Endothelial cell of hepatic sinusoid (primary cell): ENCODE data around the gene LYZL4.

Experiments
- in situ Hi-C: cut with HindIII; loops from 2 replicates; pipeline ENCODE4 v1.10.0; 2017; ENCODE audit warnings: low sequenced_read_pairs

The LYZL4 gene

DNA sequence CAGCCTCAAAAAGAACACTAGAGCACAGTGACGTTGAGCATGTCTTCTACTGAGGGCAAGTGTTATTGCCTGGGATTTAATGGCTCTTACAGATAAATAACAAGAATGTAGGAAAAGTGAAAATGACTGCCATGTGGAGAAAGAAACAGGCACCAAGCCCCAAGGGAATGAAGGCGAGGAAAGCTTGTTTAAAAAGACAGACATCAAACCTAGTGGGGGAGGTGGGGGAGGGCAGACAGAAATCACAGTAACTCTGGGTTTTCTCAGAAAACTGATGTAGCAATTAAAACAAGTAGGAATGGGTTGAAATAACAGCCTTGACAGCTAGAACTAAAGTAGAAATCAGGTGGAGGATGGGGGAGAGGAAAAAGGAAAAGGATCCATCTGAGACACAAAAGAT lies 18.4 kb upstream of the LYZL4 start:
- in situ Hi-C loops, result loop anchor here (5.0 to 10.0 kb wide), 3 partner anchors 82 to 157 kb away; no protein-coding TSS in a partner anchor

DNA sequence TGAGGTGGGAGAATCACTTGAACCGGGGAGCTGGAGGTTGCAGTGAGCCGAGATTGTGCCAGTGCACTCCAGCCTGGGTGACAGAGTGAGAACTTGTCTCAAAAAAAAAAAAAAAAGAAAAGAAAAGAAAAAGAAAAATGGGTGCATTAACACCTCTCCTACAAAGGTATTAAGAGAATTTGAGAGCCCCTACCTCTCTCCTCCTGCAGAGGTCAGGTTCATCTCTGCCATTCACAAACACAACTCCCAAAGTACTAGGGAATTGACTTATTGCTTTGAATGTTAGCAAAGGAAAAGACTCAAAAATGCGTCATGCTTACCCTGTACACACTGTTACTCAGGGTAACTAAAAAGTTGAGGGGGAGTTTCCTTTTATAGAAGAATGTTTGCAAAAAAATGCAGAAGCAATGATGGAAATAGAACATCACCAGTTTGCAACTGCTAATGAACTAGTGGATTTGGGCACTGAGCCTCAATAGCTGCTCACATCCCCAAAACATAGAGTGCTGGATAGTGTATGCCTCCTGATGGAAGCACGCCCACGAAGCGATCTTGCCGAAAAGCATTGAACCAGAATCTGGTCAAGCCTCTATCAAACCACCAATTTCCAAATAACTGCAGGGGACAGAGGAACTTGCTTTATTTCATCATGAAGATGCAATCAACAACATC lies 15.5 kb upstream of the LYZL4 start:
- in situ Hi-C loops, result loop anchor here (5.0 to 10.0 kb wide), 3 partner anchors 79 to 154 kb away; no protein-coding TSS in a partner anchor

DNA sequence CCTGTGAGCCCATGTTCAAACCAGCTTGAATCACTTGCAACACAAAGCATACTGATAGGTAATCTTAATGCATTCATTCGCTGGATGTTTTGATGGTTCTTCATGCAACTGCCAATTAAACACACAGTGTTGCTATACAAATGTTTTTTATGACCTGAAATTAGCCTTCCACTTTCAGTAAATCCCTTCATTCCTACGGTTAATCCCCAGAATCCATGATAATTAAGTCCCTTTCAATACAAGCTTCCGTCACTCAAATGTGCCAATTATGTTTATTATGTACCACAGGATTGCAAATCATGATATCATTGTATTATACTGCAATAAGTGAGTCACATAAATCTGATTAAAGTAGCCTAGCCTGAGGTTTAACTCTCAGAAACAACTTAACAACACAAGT lies 14.5 kb upstream of the LYZL4 start:
- in situ Hi-C loops, result loop anchor here (5.0 to 10.0 kb wide), 3 partner anchors 78 to 153 kb away; no protein-coding TSS in a partner anchor

DNA sequence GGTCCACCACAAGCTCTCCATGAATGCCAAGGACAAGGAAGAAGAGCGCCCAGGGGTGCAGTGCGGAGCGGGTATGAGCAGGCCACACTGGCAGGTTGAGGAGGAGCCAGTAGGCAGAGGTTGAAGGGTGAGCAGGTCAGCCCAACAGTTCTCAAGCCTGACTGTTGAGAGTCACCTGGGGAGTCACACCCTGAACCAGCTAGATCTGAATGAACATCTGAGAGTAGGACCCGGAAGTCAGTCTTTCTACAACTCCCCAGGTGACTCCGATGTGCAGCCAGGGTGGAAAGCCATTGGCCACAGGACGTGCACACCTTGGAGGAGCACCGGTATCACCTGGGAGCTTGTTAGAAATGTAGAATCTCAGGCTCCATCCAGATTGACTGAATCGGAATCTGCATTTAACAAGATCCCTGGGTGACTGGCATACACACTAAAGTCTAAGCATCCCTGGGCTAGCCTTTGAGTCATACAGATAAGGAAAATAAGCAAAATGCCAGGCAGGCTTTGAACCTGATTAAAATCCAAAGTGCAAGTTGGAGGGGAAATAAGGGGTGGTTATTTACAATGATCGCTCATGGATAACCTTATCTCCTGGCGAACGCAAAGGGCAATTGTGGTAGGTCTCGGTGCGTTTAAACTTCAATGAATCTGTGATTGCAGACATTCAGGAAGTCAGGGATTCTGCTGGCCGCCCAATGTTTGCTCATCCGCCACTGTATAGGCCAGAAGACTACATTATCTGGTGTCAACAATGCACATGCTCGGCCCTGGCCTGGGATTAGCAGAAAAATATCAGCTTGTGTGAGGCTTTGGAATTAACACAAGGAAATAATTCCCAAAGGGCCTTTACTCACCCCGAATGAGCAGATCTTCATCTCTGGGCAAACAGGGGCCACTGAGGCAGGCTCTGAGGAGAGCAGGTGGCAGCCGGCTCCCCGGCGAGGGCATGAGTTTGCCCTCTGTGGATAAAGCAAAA lies 11.7 kb upstream of the LYZL4 start:
- in situ Hi-C loops, result loop anchor here (10.0 kb wide), 1 partner anchor 93 kb away; no protein-coding TSS in a partner anchor

DNA sequence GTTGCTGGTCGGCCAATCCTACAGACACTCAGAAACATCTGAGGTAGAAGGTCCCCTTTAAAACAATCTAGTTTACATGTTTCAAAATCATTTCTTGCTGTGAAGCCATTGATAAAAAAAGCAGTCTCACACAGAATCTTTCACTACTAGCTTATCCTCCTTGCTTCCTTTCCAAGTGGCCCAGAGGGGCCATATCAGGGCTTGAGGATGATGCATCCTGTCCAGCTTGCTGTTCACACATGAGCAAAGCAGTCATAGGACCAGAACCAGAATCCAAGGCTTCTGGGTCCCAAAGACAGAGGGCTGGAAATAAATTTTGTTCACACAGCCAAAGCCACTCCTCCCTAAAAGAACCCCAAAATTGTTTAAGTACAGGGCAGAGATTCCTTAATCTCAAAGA lies 9.2 kb upstream of the LYZL4 start:
- in situ Hi-C loops, result no loop called here

DNA sequence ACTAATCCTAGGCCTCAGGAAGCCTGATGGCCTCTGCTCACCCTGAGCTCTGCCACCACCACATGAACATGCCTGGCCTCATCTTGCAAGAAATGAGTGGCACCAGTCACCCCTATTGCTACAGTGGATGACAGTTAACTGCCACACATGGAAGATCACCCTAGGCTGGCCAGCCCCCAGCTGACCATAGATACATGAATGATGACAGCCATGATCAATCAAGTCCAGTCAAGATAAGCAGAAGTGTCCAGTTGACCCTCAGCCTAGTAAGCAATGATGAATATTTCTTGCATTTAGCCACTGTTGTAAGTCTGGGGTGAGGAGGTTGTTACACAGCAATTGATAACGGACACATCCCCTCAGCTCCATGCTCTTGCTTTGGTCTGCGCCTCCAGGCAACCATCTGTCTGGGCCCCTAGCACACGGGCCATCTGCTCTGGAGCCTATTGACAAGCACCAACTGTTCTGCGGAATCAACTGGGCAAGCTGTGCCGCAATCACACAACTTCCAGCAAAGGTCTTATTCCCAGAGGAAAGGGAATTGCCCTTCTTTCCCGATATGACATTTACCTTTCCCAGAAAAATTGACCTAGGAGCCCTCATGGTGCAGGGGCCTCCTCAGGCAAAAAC lies 2.2 kb upstream of the LYZL4 start:
- in situ Hi-C loops, result no loop called here

DNA sequence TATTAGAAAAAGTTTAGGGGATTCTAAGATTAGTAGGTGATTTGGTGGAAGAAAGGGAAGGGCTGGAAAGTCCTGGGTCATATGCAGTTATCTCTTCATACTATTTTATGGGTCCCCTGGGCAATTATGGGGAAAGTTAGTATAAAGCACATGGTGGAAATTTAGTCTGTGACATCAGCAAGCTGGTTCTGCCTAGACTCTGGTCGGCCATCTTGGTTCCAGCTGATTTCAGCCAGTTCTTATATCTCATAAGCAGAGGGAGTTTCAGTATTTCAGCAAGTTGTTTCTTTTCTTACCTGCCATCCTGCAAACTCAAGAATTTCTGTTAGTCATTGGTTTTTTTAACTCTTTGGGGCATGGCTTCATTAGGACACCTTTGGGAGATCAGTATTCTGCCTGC lies 1.0 kb upstream of the LYZL4 start:
- in situ Hi-C loops, result no loop called here

DNA sequence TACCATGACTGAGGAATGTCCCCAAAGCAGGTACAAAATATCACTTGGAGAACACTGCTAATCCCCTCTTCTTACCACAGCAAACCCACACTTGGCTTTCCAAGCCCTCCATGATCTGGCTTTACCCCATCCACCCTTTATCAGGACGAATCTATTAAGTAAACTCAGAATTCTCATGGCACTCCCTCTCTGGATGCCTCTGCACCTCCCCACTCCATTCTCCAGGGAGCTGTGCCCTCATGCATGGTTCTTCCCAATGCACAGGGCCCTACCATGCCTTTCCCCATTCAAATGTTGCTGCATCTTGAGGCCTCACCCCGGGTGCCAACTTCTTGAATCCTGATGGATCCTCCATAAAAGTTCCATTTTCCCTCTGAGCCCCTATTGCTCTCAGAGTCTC lies 2.3 kb downstream of the LYZL4 start:
- in situ Hi-C loops, result no loop called here

DNA sequence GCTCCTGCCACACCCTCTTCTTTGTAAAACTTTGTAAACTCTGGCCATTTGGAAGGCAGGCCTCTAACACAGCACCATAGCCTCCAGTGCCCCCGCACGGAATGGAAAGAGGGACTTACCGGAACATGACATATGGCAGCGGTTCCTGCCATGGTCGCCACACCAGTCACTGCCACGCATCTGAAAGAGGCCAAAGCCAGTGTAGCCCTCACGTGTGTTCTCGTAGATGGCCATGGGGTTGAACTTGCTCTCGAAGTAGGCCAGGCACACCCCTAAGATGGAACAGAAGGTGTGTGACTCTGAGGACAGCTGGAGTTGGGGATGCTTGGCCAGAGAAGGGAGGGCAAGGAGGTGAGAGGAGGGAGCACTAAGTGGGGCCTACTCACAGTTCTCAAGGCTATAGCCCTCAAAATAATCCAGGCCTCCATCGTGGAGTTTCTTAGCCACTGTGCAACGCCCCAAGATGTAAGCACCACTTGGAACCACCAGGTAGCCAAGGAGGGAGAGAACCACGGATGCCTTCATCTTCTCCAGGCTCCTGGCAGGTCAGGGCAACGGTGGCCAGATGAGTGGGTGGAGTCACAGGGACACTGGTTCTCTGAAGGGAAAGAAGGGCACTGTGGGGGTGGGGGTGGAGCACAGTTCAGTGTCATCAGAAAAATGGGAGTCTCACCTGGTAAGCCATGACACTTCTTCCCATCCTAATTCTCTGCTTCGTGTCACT lies 3.5 kb downstream of the LYZL4 start:
- in situ Hi-C loops, result no loop called here

DNA sequence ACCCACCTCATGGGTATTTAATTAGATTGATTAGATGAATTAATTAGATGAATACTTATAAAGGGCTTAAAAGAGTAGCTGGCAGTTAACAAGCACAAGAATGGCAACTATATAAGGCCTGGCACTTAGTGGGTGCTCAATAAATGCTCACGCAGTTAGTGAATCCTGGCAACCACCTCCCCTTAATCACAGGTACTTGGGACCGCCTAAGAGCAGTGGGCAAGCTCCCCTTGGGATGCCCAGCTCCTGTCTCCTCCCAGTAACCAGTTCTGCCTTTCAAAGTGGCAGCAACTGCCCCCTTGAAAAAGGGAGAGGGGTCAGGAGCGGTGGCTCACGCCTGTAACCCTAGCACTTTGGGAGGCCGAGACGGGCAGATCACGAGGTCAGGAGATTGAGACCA lies 4.6 kb downstream of the LYZL4 start:
- in situ Hi-C loops, result no loop called here

DNA sequence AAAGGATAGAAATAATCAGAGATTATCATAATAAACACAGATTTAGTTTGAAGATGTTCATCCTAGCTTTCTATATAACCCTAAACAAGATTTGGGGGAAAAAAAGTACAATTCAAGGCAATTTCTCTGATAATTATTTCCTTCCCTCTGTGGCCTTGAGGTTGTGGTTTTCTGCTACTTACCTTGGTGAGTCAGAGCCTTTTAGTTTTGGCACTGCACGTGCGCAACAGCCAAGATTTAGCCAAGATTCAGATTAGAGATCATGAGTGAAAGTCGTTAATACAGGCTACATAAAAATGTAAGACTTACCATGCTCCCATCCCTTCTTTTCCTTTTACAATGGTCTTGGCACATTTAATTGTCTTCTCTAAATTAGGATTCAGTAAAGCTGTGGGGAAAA lies 6.7 kb downstream of the LYZL4 start:
- in situ Hi-C loops, result no loop called here

DNA sequence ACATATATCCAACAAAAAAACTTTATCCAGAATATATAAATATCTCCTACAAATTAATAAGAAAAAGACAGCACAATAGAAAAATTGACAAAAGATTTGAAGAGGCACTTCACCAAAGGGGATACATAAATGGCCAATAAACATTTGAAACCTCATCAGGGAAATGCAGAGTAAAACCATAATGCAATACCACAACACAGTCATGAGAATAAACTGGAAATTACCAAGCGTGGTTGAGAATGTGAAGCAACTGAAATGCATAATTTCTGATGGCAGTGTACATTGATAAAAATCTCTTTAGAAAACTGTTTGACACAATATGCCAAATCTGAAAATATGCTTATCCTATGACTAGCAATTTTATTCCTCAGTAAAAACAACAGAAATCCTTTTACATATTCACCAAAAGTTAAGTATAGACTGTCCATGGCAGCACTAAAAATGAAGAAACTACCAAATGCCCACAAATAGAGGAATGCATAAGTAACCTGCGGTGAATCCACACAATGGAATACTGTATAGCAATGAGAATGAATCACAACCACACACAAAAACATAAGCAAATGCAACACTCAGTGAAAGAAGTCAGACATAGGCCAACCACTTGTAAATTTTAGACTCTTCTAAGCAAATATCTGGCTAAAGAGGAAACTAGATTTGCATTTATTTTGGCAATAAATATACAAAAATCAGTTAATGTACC lies 7.9 kb downstream of the LYZL4 start:
- in situ Hi-C loops, result no loop called here

DNA sequence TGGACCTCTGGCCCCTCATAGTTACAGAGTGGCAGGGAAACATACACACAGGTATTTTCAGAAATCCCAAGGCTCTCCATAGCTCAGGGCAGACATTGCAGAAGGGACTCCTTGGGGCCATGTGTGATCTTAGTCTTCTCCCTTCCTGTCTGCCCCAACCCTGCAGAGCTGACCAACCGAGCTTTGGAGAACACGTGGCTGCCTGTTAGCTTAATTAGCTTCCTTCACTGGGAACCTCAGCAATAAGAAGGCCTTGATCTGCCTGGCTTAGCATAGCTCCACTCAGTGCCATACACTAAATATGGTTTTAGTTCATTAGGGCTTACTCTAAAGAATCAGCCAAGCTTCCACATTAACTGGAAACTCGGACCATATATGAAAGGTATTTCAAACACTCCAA lies 12.3 kb downstream of the LYZL4 start:
- in situ Hi-C loops, result no loop called here

DNA sequence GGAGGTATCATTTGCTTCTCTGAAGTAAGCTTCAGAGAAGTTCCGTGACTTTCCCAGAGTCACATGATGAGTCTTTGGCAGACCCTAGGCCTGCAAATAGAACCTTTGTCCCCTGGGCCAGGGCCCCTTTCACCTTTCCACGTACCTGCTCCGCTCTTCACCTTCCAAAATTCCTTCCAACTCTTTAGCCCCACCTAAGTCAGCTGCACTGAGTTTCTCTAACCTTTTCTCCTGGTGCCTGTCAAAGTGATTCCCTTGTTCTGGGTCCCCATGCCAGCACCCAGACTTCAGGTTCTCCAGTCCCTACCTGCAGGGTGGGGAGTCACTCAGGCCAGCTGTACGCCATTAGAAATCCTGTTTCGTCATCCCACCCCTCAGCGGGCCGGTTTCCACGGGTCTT lies 12.8 kb downstream of the LYZL4 start:
- in situ Hi-C loops, result no loop called here

DNA sequence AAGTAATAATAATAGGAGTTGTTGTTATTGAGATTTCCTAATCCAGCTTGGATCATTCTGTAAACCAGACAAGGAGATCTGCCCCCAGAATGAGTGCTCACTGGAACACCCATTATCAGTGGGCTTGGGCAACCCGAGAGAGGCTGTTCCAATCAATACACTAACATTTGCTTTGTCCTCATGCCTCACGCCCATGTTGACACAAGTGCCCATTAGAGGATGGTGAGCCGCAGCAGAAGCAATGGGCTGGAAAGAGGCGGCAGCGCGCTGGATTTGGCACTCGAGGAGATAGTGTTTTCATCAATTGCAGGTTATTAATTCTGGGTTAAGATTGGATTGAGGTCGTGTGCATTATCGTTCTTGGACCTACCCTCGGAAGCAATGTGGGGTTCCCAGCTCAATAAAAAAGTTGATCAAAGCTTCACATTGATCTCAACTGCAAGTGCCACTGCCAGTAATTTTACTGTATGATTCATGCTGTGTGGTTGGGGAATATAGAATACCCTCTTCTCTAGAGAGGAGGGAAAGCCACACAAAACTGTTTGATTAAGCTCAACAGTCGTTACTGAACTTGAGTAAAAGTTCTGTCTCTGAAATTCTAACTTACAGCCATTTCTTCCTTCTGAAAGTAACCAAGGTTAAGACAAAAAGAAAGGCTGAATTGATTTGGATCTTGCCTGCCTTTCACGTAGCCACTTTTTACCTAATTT lies 15.7 kb downstream of the LYZL4 start:
- in situ Hi-C loops, result no loop called here

DNA sequence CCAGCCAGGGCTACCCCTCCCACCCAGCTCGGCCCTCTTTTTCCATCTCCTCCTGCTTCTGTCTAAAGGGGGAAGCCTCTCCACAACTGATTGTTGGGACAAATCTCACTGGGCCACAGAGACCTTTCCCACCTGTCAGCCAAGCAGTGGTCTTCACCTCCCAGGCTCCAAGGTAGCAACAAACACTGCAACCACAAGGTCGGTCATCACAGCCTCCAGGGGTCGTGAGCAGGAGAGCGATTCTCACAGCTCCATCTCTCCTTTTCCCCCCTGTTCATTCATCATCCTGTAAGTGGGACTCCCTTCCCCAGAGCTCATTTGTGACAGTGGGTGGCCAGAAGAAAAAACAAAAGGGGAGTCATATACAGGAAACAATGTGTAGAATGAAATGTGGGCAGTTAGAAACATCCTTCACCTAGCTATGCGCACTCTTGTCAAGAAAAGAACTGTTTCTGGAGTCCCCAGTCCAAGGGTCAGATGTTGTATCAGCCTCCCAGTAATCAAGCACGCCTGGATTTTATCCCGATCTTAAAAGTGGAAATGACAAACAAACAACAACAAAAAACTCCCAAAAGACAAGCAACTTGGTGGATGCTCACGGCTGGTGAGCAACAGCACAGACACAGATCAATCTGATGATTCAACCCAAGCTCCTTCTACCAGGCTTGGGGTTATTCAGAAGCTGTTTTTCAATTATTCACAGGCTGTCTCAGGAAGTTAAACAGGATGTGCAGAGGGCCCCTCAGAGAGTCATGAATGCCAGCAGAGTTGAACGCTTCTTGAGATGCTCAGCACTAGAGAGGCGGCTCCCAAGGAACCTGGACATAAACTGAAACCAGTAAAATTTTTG lies 22.4 kb downstream of the LYZL4 start:
- in situ Hi-C loops, result no loop called here

DNA sequence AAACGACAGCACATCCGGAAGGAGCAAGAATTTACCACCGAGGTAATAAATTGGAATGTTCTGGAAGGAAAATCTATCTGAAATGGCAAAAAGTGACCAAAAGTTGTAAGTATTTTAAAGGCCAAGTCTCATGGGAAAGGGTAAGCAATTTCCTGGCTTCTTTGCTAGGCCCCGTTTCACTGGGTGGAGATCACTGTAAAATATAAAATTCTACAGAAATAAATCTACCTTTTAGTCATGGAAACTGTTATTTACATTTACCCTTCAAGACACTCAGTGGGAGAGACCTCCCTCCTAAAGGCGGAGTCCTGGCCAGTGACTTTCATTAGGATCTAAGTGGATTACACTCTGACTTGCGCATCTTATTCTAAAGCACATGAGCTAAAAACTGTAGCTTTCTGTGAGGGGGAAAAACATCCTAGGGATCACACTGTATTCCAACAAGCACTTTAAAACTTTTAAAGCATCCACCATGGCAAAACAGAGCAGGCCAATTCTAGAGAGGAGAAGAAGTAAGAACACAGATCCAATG lies 28.8 kb downstream of the LYZL4 start:
- in situ Hi-C loops, result no loop called here

DNA sequence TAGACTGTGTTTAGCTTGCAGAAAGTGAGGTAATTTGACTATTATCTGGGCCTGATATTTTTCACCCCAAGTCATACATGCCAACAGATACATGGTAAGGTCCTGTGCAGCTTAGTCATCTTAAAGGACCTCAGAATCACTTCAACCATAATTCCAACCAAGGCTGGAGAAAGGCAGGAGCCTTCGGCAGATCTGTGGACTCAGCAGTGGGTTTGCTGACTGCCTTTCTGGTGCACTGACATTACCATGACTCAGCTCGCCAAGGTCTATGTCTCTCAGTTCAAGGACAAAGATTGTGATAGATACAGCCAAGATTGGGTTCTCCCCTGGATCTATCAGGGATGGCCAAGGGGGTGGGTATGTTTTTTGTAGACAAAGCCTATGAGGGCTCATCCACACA lies 32.7 kb downstream of the LYZL4 start:
- in situ Hi-C loops, result no loop called here
